Parathyroid adenoma (tissue), 2 donors: ENCODE results near the gene SLF2.
A peak's percentile ranks its signal among the peaks of the same experiment; 100 is the strongest.

Experiments used
- H2AFZ ChIP-seq: fragments of 300-600 bp; sonication (generic); one replicate; pipeline ENCODE4 v1.7.0; 2017; ENCODE audit warnings: antibody characterized with exemption, mild to moderate bottlenecking
- H3K27ac ChIP-seq: fragments of 300-600 bp; sonication (generic); one replicate; pipeline ENCODE4 v1.7.0; 2017
- H3K27me3 ChIP-seq: fragments of 300-600 bp; sonication (generic); one replicate; pipeline ENCODE4 v1.7.0; 2017; ENCODE audit warnings: low read length; ENCODE audit not compliant: control insufficient read depth, insufficient read depth
- H3K36me3 ChIP-seq: fragments of 300-600 bp; sonication (generic); one replicate; pipeline ENCODE4 v1.7.0; 2017; ENCODE audit warnings: low read length; ENCODE audit not compliant: control insufficient read depth, insufficient read depth
- H3K4me1 ChIP-seq: fragments of 300-600 bp; sonication (generic); one replicate; pipeline ENCODE4 v1.7.0; 2017; ENCODE audit warnings: control low read depth
- H3K4me2 ChIP-seq: fragments of 300-600 bp; sonication (generic); one replicate; pipeline ENCODE4 v1.7.0; 2017; ENCODE audit warnings: low read length
- H3K4me3 ChIP-seq: fragments of 300-600 bp; sonication (generic); one replicate; pipeline ENCODE4 v1.7.0; 2017; ENCODE audit warnings: low read depth, low read length
- H3K79me2 ChIP-seq: fragments of 300-600 bp; sonication (generic); one replicate; pipeline ENCODE4 v1.7.0; 2017; ENCODE audit warnings: control low read depth
- H3K9ac ChIP-seq: fragments of 300-600 bp; sonication (generic); one replicate; pipeline ENCODE4 v1.7.0; 2017; ENCODE audit warnings: mild to moderate bottlenecking
- H3K9me3 ChIP-seq: fragments of 300-600 bp; sonication (generic); one replicate; pipeline ENCODE4 v1.7.0; 2017; ENCODE audit warnings: low read length; ENCODE audit not compliant: control insufficient read depth
- TF ChIP-seq, protein P1 (sequence below): fragments of 300-600 bp; sonication (generic); IDR thresholded peaks from one replicate; pipeline ENCODE4 v1.7.0; 2017; ENCODE audit warnings: antibody characterized with exemption, mild to moderate bottlenecking
- donor health status: primary hyperparathyroidism.

Gene SLF2

DNA sequence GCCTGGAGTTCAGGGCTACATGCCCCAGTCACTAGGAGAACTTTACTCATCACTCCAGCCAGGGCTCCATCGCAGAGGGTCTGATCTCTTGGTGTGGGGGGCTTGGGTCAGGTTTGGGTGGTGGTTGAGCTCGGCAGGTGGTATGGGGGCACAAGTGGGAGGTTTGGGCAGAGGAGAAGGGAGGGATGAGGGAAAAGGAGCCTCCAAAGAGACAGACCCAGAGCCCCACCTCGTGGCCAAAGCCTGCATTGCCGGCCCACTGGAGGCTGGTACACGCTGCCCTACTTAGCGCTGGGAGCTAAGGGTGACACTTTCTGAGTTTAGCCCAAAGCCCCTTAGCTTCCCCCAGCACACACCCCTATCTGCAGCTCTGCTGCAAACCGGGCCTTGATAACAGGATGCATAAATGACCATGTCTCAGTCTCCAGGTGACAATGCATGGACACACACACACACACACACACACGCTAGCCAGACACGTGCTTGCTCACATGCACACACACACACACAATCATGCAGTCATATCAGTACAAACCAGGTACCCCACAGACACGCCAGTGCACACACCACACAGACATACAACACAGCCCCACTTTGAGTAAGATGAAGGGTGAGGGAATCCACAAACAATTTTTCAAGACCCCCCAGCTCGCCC lies 101.6 kb downstream of the SLF2 start:
- H3K27ac ChIP-seq = no peak overlapping the region
- no peak overlapping the region for H3K4me2 ChIP-seq
- H3K4me1 ChIP-seq = peaks cover 13% of the 10 kb centered on the region
- no peaks in the 10 kb centered on the region for H3K9me3 ChIP-seq
- TF ChIP-seq, protein P1, sequence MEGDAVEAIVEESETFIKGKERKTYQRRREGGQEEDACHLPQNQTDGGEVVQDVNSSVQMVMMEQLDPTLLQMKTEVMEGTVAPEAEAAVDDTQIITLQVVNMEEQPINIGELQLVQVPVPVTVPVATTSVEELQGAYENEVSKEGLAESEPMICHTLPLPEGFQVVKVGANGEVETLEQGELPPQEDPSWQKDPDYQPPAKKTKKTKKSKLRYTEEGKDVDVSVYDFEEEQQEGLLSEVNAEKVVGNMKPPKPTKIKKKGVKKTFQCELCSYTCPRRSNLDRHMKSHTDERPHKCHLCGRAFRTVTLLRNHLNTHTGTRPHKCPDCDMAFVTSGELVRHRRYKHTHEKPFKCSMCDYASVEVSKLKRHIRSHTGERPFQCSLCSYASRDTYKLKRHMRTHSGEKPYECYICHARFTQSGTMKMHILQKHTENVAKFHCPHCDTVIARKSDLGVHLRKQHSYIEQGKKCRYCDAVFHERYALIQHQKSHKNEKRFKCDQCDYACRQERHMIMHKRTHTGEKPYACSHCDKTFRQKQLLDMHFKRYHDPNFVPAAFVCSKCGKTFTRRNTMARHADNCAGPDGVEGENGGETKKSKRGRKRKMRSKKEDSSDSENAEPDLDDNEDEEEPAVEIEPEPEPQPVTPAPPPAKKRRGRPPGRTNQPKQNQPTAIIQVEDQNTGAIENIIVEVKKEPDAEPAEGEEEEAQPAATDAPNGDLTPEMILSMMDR = peak; percentile 93
- no peaks in the 10 kb centered on the region for H3K27me3 ChIP-seq
- H3K9ac ChIP-seq = no peak overlapping the region
- H3K79me2 ChIP-seq = no peaks in the 10 kb centered on the region
- no peaks in the 10 kb centered on the region for H3K36me3 ChIP-seq
- H3K4me3 ChIP-seq = no peak overlapping the region
- no peak overlapping the region for H2AFZ ChIP-seq
